Panc1 (cell line): ENCODE measurements around the gene LRGUK. TPM values are rescaled to one million over a fixed set of nuclear protein-coding genes. Genes with fewer than 3 reads are reported as not detected.

Experiments
- ATAC-seq: fragments of 200-7000 bp; cut with Tn5 transposase; 2 replicates; pipeline ENCODE4 v1.9.1; 2020; ENCODE audit warnings: mild to moderate bottlenecking, moderate library complexity
- BruUV-seq: library from RNA; stranded (reverse); fragments of 400-500 nt; replicated peaks from 2 replicates; lab custom pipeline; 2021; lab: Mats Ljungman, UMichigan
- CTCF ChIA-PET: fragments of 300-600 bp; sonication (Branson Sonifier 250); formaldehyde crosslinking; loops from one replicate; lab custom pipeline; 2022; ENCODE audit warnings: antibody characterized with exemption; lab: Charles Lee
- POLR2A ChIA-PET: fragments of 300-600 bp; sonication (Branson Sonifier 250); formaldehyde crosslinking; loops from one replicate; lab custom pipeline; 2022; ENCODE audit warnings: antibody characterized with exemption; lab: Charles Lee
- DNase-seq: peaks from one replicate; pipeline ENCODE4 v3.0.0-alpha.2; 2010; ENCODE audit warnings: low read depth, low spot score
- H3K27ac ChIP-seq: 2 replicates; pipeline ENCODE4 v1.5.1; 2011; ENCODE audit warnings: mild to moderate bottlenecking, low read length, inconsistent platforms
- H3K27me3 ChIP-seq: fragments of 200-500 bp; sonication (Bioruptor generic); 2 replicates; pipeline ENCODE4 v1.6.0; 2014; ENCODE audit warnings: low read length, inconsistent platforms; ENCODE audit not compliant: control insufficient read depth, insufficient read depth
- H3K36me3 ChIP-seq: fragments of 200-500 bp; sonication (Bioruptor generic); 2 replicates; pipeline ENCODE4 v1.5.1; 2014; ENCODE audit warnings: inconsistent platforms, mild to moderate bottlenecking, low read length, moderate library complexity; ENCODE audit not compliant: control insufficient read depth, insufficient read depth
- H3K4me1 ChIP-seq: 2 replicates; pipeline ENCODE4 v1.5.1; 2011; ENCODE audit warnings: inconsistent platforms, mild to moderate bottlenecking, low read length, moderate library complexity; ENCODE audit not compliant: control insufficient read depth, insufficient read depth
- H3K4me3 ChIP-seq, 2 experiments: 2 replicates each; pipeline ENCODE4 v1.5.1; 2011 to 2012; ENCODE audit warnings: low read depth in 2 of 2, low read length in 2 of 2, mild to moderate bottlenecking in 2 of 2, inconsistent platforms in 1 of 2, moderate library complexity in 1 of 2
- H3K9me3 ChIP-seq: fragments of 200-500 bp; sonication (Bioruptor generic); 2 replicates; pipeline ENCODE4 v1.5.1; 2014; ENCODE audit warnings: low read depth, mild to moderate bottlenecking, inconsistent platforms, low read length, moderate library complexity; ENCODE audit not compliant: control insufficient read depth, insufficient read depth
- CTCF ChIP-seq: fragments of 450-650 bp; IDR thresholded peaks from 2 replicates; pipeline ENCODE4 v1.5.1; 2017; ENCODE audit warnings: mild to moderate bottlenecking
- POLR2AphosphoS5 ChIP-seq: IDR thresholded peaks from 2 replicates; pipeline ENCODE4 v1.6.1; 2012; ENCODE audit warnings: mild to moderate bottlenecking, low read depth, low read length, moderate library complexity
- REST ChIP-seq, 2 experiments: IDR thresholded peaks; 2 replicates each; pipeline ENCODE4 v1.6.1; 2011 to 2012; ENCODE audit warnings: low read depth in 2 of 2, control low read depth in 1 of 2, low read length in 1 of 2, mild to moderate bottlenecking in 1 of 2, moderate library complexity in 1 of 2; ENCODE audit not compliant: insufficient read depth in 1 of 2
- SIN3A ChIP-seq: IDR thresholded peaks from 2 replicates; pipeline ENCODE4 v1.6.1; 2012; ENCODE audit warnings: low read depth, mild to moderate bottlenecking, low read length, moderate library complexity, borderline replicate concordance; ENCODE audit not compliant: insufficient read depth
- TCF7L2 ChIP-seq: IDR thresholded peaks from 2 replicates; pipeline ENCODE4 v1.6.1; 2011; ENCODE audit warnings: mild to moderate bottlenecking, low read depth, low read length, inconsistent platforms
- in situ Hi-C: cut with HindIII; loops from 2 replicates; pipeline ENCODE4 v1.10.0; 2016; ENCODE audit warnings: low sequenced_read_pairs, low pct_unique_long_range_greater_than_20kb
- intact Hi-C: fragments of 100-400 bp; cut with micrococcal nuclease; formaldehyde crosslinking; loops from one replicate; pipeline ENCODE4 v1.10.0; 2022; ENCODE audit not compliant: unreplicated experiment
- total RNA-seq: library from RNA; stranded (reverse); gene quantifications from one replicate; pipeline ENCODE4 v1.2.1, GENCODE V29; 2021; ENCODE audit not compliant: unreplicated experiment

The LRGUK gene
- total RNA-seq, 1 experiment from 2014 or later = 0.23 TPM

- H3K9me3 ChIP-seq = no peaks in the 10 kb centered on the region
- peaks cover 6% of the 10 kb centered on the region; the same call in 1 of the 2 replicates for H3K27me3 ChIP-seq
- BruUV-seq = no TSS peak
- no peaks in the 10 kb centered on the region for H3K36me3 ChIP-seq
- intact Hi-C loops (no loop called here), in situ Hi-C loops (no loop called here)
- no peak overlapping the region for H3K4me3 ChIP-seq
- no peak for ATAC-seq
- ChIA-PET POLR2A (interaction anchor here (0.6 kb wide), 1 partner anchor 523 kb away, joined by 7 read pairs; no protein-coding TSS in a partner anchor), CTCF (no interaction called here)
- DNase-seq = no peak
- H3K27ac ChIP-seq = no peak overlapping the region
- H3K4me1 ChIP-seq = no peaks in the 10 kb centered on the region
- TF ChIP-seq REST (IDR thresholded peaks at IDR 0.05; ENCODE audit: insufficient read depth in 1 of 2, low read depth in 2 of 2, low read length in 1 of 2) (no peak), SIN3A (no peak), TCF7L2 (no peak), POLR2AphosphoS5 (no peak)
Observed at GRCh38 chr7:134182078-134182477, 54.9 kb downstream of the LRGUK start.

- peaks cover 6% of the 10 kb centered on the region; the same call in 1 of the 2 replicates for H3K27me3 ChIP-seq
- no peak for DNase-seq
- no peaks in the 10 kb centered on the region for H3K9me3 ChIP-seq
- CTCF ChIA-PET = no interaction called here
- no peaks in the 10 kb centered on the region for H3K4me1 ChIP-seq
- in situ Hi-C loops (no loop called here), intact Hi-C loops (no loop called here)
- TF ChIP-seq CTCF (no peak), TCF7L2 (no peak), SIN3A (no peak), REST (IDR thresholded peaks at IDR 0.05; ENCODE audit: insufficient read depth in 1 of 2, low read depth in 2 of 2, low read length in 1 of 2) (no peak), POLR2AphosphoS5 (no peak)
- H3K36me3 ChIP-seq = no peaks in the 10 kb centered on the region
- H3K4me3 ChIP-seq = no peak overlapping the region
- H3K27ac ChIP-seq = no peak overlapping the region
- POLR2A ChIA-PET = no interaction called here
- no TSS peak for BruUV-seq
- ATAC-seq = no peak
Observed at GRCh38 chr7:134184767-134185166, 57.6 kb downstream of the LRGUK start.
